CD8-positive, alpha-beta memory T cell (primary cell): ENCODE measurements around the gene CCSER1. TPM values are rescaled to one million over a fixed set of nuclear protein-coding genes. Genes with fewer than 3 reads are reported as not detected.

ENCODE experiments used
- CTCF ChIA-PET: fragments of 350-600 bp; sonication (Branson Sonifier 250); formaldehyde crosslinking; loops from one replicate; lab custom pipeline; 2021; ENCODE audit warnings: antibody characterized with exemption; lab: Charles Lee
- POLR2A ChIA-PET: fragments of 350-600 bp; sonication (Branson Sonifier 250); formaldehyde crosslinking; loops from one replicate; lab custom pipeline; 2021; ENCODE audit warnings: antibody characterized with exemption; lab: Charles Lee
- DNase-seq, 5 donors: peaks; one replicate each; pipeline versions ENCODE4 v3.0.0 to v3.0.0-alpha.2; 2020 to 2022; ENCODE audit warnings: mixed read lengths in 1 of 5
- H3K27ac ChIP-seq: one replicate; pipeline ENCODE4 v1.7.0; 2013; ENCODE audit warnings: low read depth, mild to moderate bottlenecking, low read length, moderate library complexity
- H3K27me3 ChIP-seq: 2 replicates; pipeline ENCODE4 v1.7.0; 2013; ENCODE audit warnings: low read length, mild to moderate bottlenecking; ENCODE audit not compliant: insufficient read depth, poor library complexity, severe bottlenecking
- H3K36me3 ChIP-seq: 2 replicates; pipeline ENCODE4 v1.7.0; 2013; ENCODE audit warnings: mild to moderate bottlenecking, low read length, moderate library complexity; ENCODE audit not compliant: insufficient read depth
- H3K4me1 ChIP-seq: 2 replicates; pipeline ENCODE4 v1.7.0; 2013; ENCODE audit warnings: mild to moderate bottlenecking, low read length, moderate library complexity; ENCODE audit not compliant: insufficient read depth
- H3K4me3 ChIP-seq: 2 replicates; pipeline ENCODE4 v1.7.0; 2013; ENCODE audit warnings: mild to moderate bottlenecking, low read length
- H3K9me3 ChIP-seq: 2 replicates; pipeline ENCODE4 v1.7.0; 2013; ENCODE audit warnings: mild to moderate bottlenecking, low read length
- H3K27ac Mint-ChIP-seq, 8 donors: one replicate each; pipeline ENCODE4 v1.8.0; 2020 to 2021; ENCODE audit warnings: mixed read lengths in 8 of 8, mild to moderate bottlenecking in 6 of 8, inconsistent platforms in 3 of 8, moderate library complexity in 3 of 8
- H3K27me3 Mint-ChIP-seq, 2 donors: one replicate each; pipeline ENCODE4 v1.8.0; 2020 to 2021; ENCODE audit warnings: mixed read lengths in 2 of 2, mild to moderate bottlenecking in 1 of 2, moderate library complexity in 1 of 2
- H3K36me3 Mint-ChIP-seq, 3 donors: one replicate each; pipeline ENCODE4 v1.8.0; 2020 to 2021; ENCODE audit warnings: mixed read lengths in 3 of 3, inconsistent platforms in 1 of 3, mild to moderate bottlenecking in 1 of 3
- H3K4me1 Mint-ChIP-seq, 3 donors: one replicate each; pipeline ENCODE4 v1.8.0; 2020 to 2021; ENCODE audit warnings: mixed read lengths in 3 of 3, inconsistent platforms in 1 of 3, mild to moderate bottlenecking in 1 of 3
- H3K4me3 Mint-ChIP-seq, 7 donors: one replicate each; pipeline ENCODE4 v1.8.0; 2020 to 2021; ENCODE audit warnings: mixed read lengths in 7 of 7, mild to moderate bottlenecking in 6 of 7, moderate library complexity in 4 of 7, inconsistent platforms in 2 of 7
- H3K9me3 Mint-ChIP-seq, 5 donors: one replicate each; pipeline ENCODE4 v1.8.0; 2020 to 2022; ENCODE audit warnings: mixed read lengths in 5 of 5, mild to moderate bottlenecking in 3 of 5, moderate library complexity in 2 of 5, inconsistent platforms in 1 of 5
- polyA plus RNA-seq: library from polyadenylated mRNA; unstranded; fragments of 300-500 nt; fragmentation: Illumina TruSeq; gene quantifications from one replicate; pipeline ENCODE4 v1.2.3, GENCODE V29; 2021
- total RNA-seq, 2 experiments: library from RNA; stranded (reverse); gene quantifications; one replicate each; pipeline ENCODE4 v1.2.3, GENCODE V29; 2021

CCSER1 gene
- total and polyA plus RNA-seq, 3 experiments from 2014 or later: 0.12 to 0.20 TPM; not detected in 1

DNA sequence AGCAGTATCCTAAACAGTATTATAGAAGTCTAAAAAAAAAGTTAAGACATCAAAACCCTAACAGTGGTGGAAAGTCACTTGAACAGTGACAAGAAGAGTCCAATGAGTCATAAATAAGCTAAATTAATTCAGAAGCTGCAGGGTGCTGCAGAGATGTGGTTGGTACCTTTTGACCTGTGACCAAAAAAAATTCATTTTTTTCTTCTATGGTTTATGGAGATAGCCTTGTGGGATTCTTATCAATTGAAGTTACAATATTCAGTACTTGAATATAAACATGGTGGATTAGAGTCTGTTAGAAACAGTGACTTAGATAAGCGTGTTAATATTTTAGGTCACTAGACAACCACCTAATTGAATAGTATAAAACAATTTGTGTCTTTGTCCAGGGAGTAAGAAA, 35.4 kb downstream of the CCSER1 start:
- no peaks in the 10 kb centered on the region for H3K9me3 ChIP-seq
- H3K4me3 Mint-ChIP-seq: no peak overlapping the region
- no peaks in the 10 kb centered on the region for H3K4me1 ChIP-seq
- H3K27me3 ChIP-seq: no peaks in the 10 kb centered on the region
- H3K27ac ChIP-seq: no peak overlapping the region
- no peaks in the 10 kb centered on the region for H3K4me1 Mint-ChIP-seq
- POLR2A ChIA-PET: no interaction called here
- no peak for DNase-seq
- no peaks in the 10 kb centered on the region for H3K36me3 Mint-ChIP-seq
- H3K4me3 ChIP-seq: no peak overlapping the region
- peaks cover 0 to 2% (median 0%) of the 10 kb centered on the region in 5 donors for H3K9me3 Mint-ChIP-seq
- CTCF ChIA-PET: no interaction called here
- no peak overlapping the region for H3K27ac Mint-ChIP-seq
- H3K27me3 Mint-ChIP-seq: no peaks in the 10 kb centered on the region
- no peaks in the 10 kb centered on the region for H3K36me3 ChIP-seq

DNA sequence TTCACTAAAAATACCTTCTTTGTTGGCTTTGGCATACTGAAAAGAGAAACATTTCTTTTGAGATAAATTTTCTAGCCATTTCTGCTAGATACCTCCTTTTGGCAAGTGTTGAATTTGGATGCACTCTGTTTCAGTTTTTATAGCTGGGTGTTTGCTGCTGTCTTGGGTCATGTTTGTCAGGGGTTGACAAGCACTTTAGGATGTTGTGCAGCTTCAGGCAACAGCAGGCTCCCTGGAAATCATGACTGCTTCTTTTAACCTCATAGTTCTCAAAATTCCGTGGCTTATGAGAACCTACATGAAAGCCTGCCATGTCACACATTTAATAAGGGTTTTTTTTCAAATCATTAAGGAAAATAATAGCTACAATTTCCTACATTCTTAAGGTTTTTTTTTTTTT, 36.7 kb downstream of the CCSER1 start:
- ChIA-PET POLR2A (no interaction called here), CTCF (no interaction called here)
- H3K4me3 ChIP-seq: no peak overlapping the region
- H3K9me3 ChIP-seq: no peaks in the 10 kb centered on the region
- no peaks in the 10 kb centered on the region for H3K36me3 ChIP-seq
- Mint-ChIP-seq H3K4me1 (no peaks in the 10 kb centered on the region), H3K27ac (no peak overlapping the region), H3K9me3 (peaks cover 0 to 2% (median 0%) of the 10 kb centered on the region in 5 donors), H3K27me3 (no peaks in the 10 kb centered on the region), H3K36me3 (no peaks in the 10 kb centered on the region), H3K4me3 (no peak overlapping the region)
- no peaks in the 10 kb centered on the region for H3K27me3 ChIP-seq
- H3K4me1 ChIP-seq: no peaks in the 10 kb centered on the region
- H3K27ac ChIP-seq: no peak overlapping the region
- no peak for DNase-seq

DNA sequence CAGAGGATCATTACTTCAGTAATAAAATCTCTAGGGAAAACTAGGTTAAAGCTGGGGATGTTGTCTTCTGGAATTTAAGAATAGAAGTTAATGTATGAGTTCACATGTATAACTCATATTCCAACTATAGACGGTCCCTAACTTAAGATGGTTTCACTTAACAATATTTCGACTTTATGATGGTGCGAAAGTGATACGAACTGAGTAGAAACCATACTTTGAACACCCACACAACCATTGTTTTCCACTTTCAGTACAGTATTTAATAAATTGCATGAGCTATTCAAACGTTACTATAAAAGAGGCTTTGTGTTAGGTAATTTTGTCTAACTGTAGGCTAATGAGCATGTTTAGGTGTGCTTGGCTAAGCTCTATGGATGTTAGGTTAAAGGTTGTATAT, 38.7 kb downstream of the CCSER1 start:
- Histone ChIP-seq H3K9me3 (no peaks in the 10 kb centered on the region), H3K36me3 (no peaks in the 10 kb centered on the region), H3K27ac (no peak overlapping the region), H3K4me1 (no peaks in the 10 kb centered on the region), H3K4me3 (no peak overlapping the region), H3K27me3 (no peaks in the 10 kb centered on the region)
- DNase-seq: no peak
- no peak overlapping the region for H3K27ac Mint-ChIP-seq
- H3K4me3 Mint-ChIP-seq: no peak overlapping the region
- ChIA-PET POLR2A (no interaction called here), CTCF (no interaction called here)
- no peaks in the 10 kb centered on the region for H3K36me3 Mint-ChIP-seq
- H3K27me3 Mint-ChIP-seq: no peaks in the 10 kb centered on the region
- H3K9me3 Mint-ChIP-seq: peaks cover 0 to 7% (median 3%) of the 10 kb centered on the region in 5 donors
- no peaks in the 10 kb centered on the region for H3K4me1 Mint-ChIP-seq

DNA sequence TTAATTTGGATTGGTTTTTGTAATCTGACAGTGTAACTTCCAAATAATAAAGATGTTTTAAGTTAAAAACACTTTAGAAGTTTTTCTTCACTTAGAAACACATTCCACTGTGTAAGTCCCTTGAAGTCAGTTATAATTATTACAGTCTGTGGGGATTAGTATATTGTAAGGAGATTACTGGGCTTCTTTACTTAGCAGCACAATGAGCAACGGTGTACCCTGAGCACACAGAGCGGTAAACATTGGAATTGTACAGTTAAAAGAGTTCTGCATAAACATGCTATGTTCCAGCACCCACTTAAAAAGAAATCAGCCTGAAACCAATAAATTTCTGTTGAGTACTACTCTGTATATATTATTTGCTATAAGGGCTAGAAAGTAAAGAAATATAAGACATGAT, 44.3 kb downstream of the CCSER1 start:
- H3K4me1 Mint-ChIP-seq: no peaks in the 10 kb centered on the region

DNA sequence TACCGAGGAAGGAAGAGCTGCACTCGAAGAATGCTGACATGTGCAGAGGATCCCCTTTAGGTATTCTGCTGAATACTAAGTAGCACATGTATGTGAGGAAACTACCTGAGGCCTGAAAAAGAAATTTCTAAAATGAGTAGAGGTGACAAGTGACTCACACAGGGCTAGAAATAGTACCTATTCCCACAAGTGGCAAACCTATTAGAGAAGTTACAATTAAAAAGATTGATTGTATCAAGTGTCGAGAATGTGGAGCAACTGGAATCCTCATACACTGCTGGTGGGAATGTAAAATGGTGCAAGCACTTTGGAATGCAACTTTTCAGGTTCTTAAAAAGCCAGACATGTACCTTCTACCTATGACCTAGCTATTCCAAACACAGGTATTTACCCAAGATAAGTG, 47.4 kb downstream of the CCSER1 start:
- Mint-ChIP-seq H3K27ac (no peak overlapping the region), H3K36me3 (no peaks in the 10 kb centered on the region), H3K27me3 (no peaks in the 10 kb centered on the region), H3K4me1 (no peaks in the 10 kb centered on the region), H3K9me3 (peaks cover 0 to 7% (median 3%) of the 10 kb centered on the region in 5 donors), H3K4me3 (no peak overlapping the region)
- CTCF ChIA-PET: no interaction called here
- POLR2A ChIA-PET: no interaction called here
- H3K4me3 ChIP-seq: no peak overlapping the region
- H3K4me1 ChIP-seq: no peaks in the 10 kb centered on the region
- H3K27ac ChIP-seq: no peak overlapping the region
- H3K9me3 ChIP-seq: no peaks in the 10 kb centered on the region
- DNase-seq: no peak
- no peaks in the 10 kb centered on the region for H3K27me3 ChIP-seq
- no peaks in the 10 kb centered on the region for H3K36me3 ChIP-seq

More for the DNA sequence above, 44.3 kb downstream of the CCSER1 start:
- Histone ChIP-seq H3K27me3 (no peaks in the 10 kb centered on the region), H3K27ac (no peak overlapping the region), H3K4me3 (no peak overlapping the region), H3K9me3 (no peaks in the 10 kb centered on the region), H3K4me1 (no peaks in the 10 kb centered on the region), H3K36me3 (no peaks in the 10 kb centered on the region)
- Mint-ChIP-seq H3K36me3 (no peaks in the 10 kb centered on the region), H3K27ac (no peak overlapping the region), H3K9me3 (peaks cover 0 to 7% (median 3%) of the 10 kb centered on the region in 5 donors), H3K4me3 (no peak overlapping the region), H3K27me3 (no peaks in the 10 kb centered on the region)
- POLR2A ChIA-PET: no interaction called here
- CTCF ChIA-PET: no interaction called here
- no peak for DNase-seq

DNA sequence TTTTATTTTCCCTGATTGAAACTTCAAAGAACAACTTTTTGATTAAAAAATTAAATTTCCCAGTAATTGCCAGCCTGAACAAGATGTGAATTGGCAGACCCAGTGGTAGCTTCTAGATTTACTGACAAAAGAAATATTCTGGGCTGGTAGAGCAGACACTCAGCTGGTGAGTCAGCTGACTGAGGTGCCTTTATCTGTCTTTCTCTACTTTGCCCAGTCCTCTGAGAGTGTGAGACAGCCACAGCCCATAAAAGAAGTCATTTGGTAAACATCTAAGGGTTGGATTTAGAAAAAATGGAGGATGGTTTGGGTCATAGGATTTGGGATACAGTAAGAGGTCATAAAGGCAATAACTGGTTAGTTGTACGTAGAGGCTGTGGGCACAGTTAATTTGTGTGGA, 54.5 kb downstream of the CCSER1 start:
- H3K4me3 Mint-ChIP-seq: no peak overlapping the region
- Histone ChIP-seq H3K4me1 (no peaks in the 10 kb centered on the region), H3K27ac (no peak overlapping the region), H3K4me3 (no peak overlapping the region), H3K27me3 (no peaks in the 10 kb centered on the region), H3K9me3 (no peaks in the 10 kb centered on the region), H3K36me3 (no peaks in the 10 kb centered on the region)
- peaks cover 0 to 2% (median 0%) of the 10 kb centered on the region in 5 donors for H3K9me3 Mint-ChIP-seq
- DNase-seq: no peak
- H3K27ac Mint-ChIP-seq: no peak overlapping the region
- H3K27me3 Mint-ChIP-seq: no peaks in the 10 kb centered on the region
- no peaks in the 10 kb centered on the region for H3K4me1 Mint-ChIP-seq
- H3K36me3 Mint-ChIP-seq: no peaks in the 10 kb centered on the region
- ChIA-PET CTCF (no interaction called here), POLR2A (no interaction called here)

DNA sequence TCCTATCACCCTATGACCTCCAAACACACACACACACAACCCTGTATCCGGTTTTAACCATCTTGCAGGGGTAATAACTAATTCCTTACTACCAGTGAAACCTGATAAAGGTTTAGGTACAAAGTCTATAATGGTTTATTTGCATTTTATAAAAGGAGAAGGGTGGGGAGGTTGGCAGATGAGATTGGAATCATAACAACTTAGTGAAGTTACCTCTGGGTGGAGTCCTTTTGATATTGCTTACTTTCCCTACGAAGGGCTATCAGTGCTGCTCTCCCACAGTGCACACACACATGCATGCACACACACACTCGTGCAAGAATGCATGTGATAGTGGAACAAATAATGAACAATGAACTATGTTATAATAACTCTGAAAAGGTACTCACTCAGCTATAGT, 56.1 kb downstream of the CCSER1 start:
- no peak overlapping the region for H3K4me3 Mint-ChIP-seq
- H3K27me3 ChIP-seq: no peaks in the 10 kb centered on the region
- no peak overlapping the region for H3K27ac ChIP-seq
- DNase-seq: no peak
- H3K36me3 ChIP-seq: no peaks in the 10 kb centered on the region
- no peaks in the 10 kb centered on the region for H3K27me3 Mint-ChIP-seq
- no peaks in the 10 kb centered on the region for H3K36me3 Mint-ChIP-seq
- no peak overlapping the region for H3K4me3 ChIP-seq
- no peaks in the 10 kb centered on the region for H3K4me1 ChIP-seq
- H3K27ac Mint-ChIP-seq: no peak overlapping the region
- ChIA-PET POLR2A (no interaction called here), CTCF (no interaction called here)
- no peaks in the 10 kb centered on the region for H3K4me1 Mint-ChIP-seq
- peaks cover 0 to 2% (median 0%) of the 10 kb centered on the region in 5 donors for H3K9me3 Mint-ChIP-seq
- H3K9me3 ChIP-seq: no peaks in the 10 kb centered on the region

DNA sequence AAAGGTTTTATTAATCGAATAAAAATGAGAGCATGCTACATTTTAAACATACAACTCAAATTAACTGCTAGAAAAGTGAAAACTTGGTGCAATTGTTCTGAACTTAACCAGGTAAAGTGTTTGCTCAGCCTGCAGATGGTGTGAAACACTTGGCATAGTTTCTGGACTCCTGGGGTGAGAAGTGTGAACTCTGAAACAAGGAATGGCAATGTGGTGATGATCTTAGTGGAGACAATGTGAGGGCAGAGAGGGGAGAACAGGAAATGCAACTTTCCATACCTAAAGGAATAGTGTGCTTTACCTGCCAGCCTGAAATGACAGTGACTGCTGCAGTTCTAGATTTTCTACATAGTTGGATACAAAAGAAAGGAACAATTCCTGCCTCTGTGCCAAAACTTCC, 57.4 kb downstream of the CCSER1 start:
- Mint-ChIP-seq H3K27ac (no peak overlapping the region), H3K4me1 (no peaks in the 10 kb centered on the region), H3K36me3 (no peaks in the 10 kb centered on the region), H3K27me3 (no peaks in the 10 kb centered on the region), H3K4me3 (no peak overlapping the region), H3K9me3 (peaks cover 0 to 1% (median 0%) of the 10 kb centered on the region in 5 donors)
- ChIA-PET CTCF (no interaction called here), POLR2A (no interaction called here)
- Histone ChIP-seq H3K4me1 (no peaks in the 10 kb centered on the region), H3K9me3 (no peaks in the 10 kb centered on the region), H3K36me3 (no peaks in the 10 kb centered on the region), H3K27ac (no peak overlapping the region), H3K27me3 (no peaks in the 10 kb centered on the region), H3K4me3 (no peak overlapping the region)
- no peak for DNase-seq

DNA sequence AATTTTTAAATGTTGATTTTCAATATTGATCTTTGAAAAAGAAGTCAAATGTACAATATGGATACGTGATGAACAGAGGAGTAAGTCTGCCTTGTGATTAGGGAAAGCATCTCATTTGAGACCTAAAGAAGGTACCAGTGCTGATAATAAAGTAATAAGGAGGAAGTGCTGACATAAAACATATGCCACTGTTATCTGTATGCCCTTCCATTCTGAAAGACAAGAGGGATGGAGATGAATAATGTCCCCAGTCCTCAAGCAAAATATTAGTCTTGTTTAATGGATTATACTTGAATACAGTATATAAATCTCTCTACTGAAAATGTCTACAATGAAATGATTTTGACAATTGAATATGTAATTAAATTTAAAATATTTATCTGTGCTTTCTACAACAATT, 58.2 kb downstream of the CCSER1 start:
- no peak overlapping the region for H3K27ac Mint-ChIP-seq
- H3K27me3 Mint-ChIP-seq: no peaks in the 10 kb centered on the region
- H3K4me1 Mint-ChIP-seq: no peaks in the 10 kb centered on the region
- H3K4me3 Mint-ChIP-seq: no peak overlapping the region
- H3K27me3 ChIP-seq: no peaks in the 10 kb centered on the region
- H3K9me3 ChIP-seq: no peaks in the 10 kb centered on the region
- no peak overlapping the region for H3K27ac ChIP-seq
- no peak for DNase-seq
- no peaks in the 10 kb centered on the region for H3K36me3 Mint-ChIP-seq
- no peaks in the 10 kb centered on the region for H3K36me3 ChIP-seq
- POLR2A ChIA-PET: no interaction called here
- H3K9me3 Mint-ChIP-seq: peaks cover 0 to 1% (median 0%) of the 10 kb centered on the region in 5 donors
- no peaks in the 10 kb centered on the region for H3K4me1 ChIP-seq
- CTCF ChIA-PET: no interaction called here
- H3K4me3 ChIP-seq: no peak overlapping the region
